Calu3 (cell line): ENCODE measurements around the gene ANKRD37. TPM values are rescaled to one million over a fixed set of nuclear protein-coding genes. Genes with fewer than 3 reads are reported as not detected.
A peak's percentile ranks its signal among the peaks of the same experiment; 100 is the strongest.

ENCODE experiments used
- BruUV-seq: library from RNA; stranded (reverse); fragments of 400-500 nt; replicated peaks from 2 replicates; lab custom pipeline; 2021; lab: Mats Ljungman, UMichigan
- CTCF ChIA-PET: fragments of 300-600 bp; sonication (Branson Sonifier 250); formaldehyde crosslinking; loops from one replicate; lab custom pipeline; 2022; ENCODE audit warnings: antibody characterized with exemption; lab: Charles Lee
- DNase-seq: peaks from one replicate; pipeline ENCODE4 v3.0.0; 2022
- H3K27ac Mint-ChIP-seq: one replicate; pipeline ENCODE4 v1.8.0; 2022; ENCODE audit warnings: mixed read lengths; ENCODE audit not compliant: unreplicated experiment
- H3K27me3 Mint-ChIP-seq: one replicate; pipeline ENCODE4 v1.8.0; 2022; ENCODE audit warnings: mixed read lengths; ENCODE audit not compliant: unreplicated experiment
- H3K36me3 Mint-ChIP-seq: one replicate; pipeline ENCODE4 v1.8.0; 2022; ENCODE audit warnings: mild to moderate bottlenecking, moderate library complexity, mixed read lengths; ENCODE audit not compliant: insufficient read depth, unreplicated experiment
- H3K4me1 Mint-ChIP-seq: one replicate; pipeline ENCODE4 v1.8.0; 2022; ENCODE audit warnings: mild to moderate bottlenecking, low read depth, mixed read lengths; ENCODE audit not compliant: unreplicated experiment
- H3K4me3 Mint-ChIP-seq: one replicate; pipeline ENCODE4 v1.8.0; 2022; ENCODE audit warnings: mild to moderate bottlenecking, low read depth, moderate library complexity, mixed read lengths; ENCODE audit not compliant: unreplicated experiment
- H3K9me3 Mint-ChIP-seq: one replicate; pipeline ENCODE4 v1.8.0; 2022; ENCODE audit warnings: low read depth, mixed read lengths; ENCODE audit not compliant: unreplicated experiment
- intact Hi-C: fragments of 100-400 bp; cut with micrococcal nuclease; formaldehyde crosslinking; loops from one replicate; pipeline ENCODE4 v1.10.0; 2022; ENCODE audit not compliant: unreplicated experiment
- total RNA-seq: library from RNA; stranded (reverse); gene quantifications from 2 replicates; pipeline ENCODE4 v1.2.3, GENCODE V29; 2022
- TF ChIP-seq, protein P1 (sequence below): fragments of 200-600 bp; IDR thresholded peaks from one replicate; pipeline ENCODE4 v1.8.0; 2022; ENCODE audit warnings: antibody characterized with exemption; ENCODE audit not compliant: unreplicated experiment

ANKRD37 gene
- total RNA-seq, 1 experiment from 2014 or later = 4.4 TPM

DNA sequence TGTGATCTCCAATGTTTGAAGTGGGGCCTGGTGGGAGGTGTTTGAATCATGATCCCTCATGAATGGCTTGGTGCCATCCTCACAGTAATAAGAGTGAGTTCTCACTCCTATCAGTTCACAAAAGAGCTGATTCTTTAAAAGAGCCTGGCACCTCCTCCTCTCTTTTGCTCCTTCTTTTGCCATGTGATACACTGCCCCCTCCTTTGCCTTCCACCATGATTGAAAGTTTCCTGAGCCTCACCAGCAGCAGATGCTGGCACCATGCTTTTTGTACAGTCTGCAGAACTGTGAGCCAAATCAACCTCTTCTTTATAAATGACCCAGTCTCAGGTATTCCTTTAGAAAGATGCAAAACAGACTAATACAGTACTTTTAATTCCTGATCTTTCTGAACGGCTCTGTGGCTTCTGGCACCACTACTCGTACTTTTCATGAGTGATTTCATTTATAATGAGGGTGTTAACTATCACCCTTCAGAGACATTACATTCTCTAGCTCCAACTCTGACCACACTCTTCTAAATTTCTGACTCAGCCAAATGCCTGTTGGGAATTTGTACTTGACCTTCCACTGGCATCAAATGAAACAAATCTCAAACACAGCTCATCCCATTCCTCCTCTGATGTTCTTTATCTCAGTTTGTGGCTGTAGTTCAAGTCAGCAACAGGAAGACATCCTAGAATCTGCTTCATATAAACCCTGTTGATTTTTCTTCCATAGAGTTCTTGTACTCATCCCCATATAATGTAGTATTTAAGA lies 24.9 kb downstream of the ANKRD37 start:
- H3K4me1 Mint-ChIP-seq = peaks cover 8% of the 10 kb centered on the region
- TF ChIP-seq, protein P1, sequence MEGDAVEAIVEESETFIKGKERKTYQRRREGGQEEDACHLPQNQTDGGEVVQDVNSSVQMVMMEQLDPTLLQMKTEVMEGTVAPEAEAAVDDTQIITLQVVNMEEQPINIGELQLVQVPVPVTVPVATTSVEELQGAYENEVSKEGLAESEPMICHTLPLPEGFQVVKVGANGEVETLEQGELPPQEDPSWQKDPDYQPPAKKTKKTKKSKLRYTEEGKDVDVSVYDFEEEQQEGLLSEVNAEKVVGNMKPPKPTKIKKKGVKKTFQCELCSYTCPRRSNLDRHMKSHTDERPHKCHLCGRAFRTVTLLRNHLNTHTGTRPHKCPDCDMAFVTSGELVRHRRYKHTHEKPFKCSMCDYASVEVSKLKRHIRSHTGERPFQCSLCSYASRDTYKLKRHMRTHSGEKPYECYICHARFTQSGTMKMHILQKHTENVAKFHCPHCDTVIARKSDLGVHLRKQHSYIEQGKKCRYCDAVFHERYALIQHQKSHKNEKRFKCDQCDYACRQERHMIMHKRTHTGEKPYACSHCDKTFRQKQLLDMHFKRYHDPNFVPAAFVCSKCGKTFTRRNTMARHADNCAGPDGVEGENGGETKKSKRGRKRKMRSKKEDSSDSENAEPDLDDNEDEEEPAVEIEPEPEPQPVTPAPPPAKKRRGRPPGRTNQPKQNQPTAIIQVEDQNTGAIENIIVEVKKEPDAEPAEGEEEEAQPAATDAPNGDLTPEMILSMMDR = no peak
- intact Hi-C loops = no loop called here
- CTCF ChIA-PET = no interaction called here
- H3K36me3 Mint-ChIP-seq = peaks cover 24% of the 10 kb centered on the region
- BruUV-seq = no TSS peak
- H3K4me3 Mint-ChIP-seq = no peak overlapping the region
- DNase-seq = no peak
- H3K27me3 Mint-ChIP-seq = no peaks in the 10 kb centered on the region
- no peak overlapping the region for H3K27ac Mint-ChIP-seq
- no peaks in the 10 kb centered on the region for H3K9me3 Mint-ChIP-seq

- intact Hi-C loops = loop anchor here (5.0 kb wide), 1 partner anchor 172 kb away; no protein-coding TSS in a partner anchor
- no peaks in the 10 kb centered on the region for H3K27me3 Mint-ChIP-seq
- H3K27ac Mint-ChIP-seq = peak overlapping the region; percentile 75
- no peak for DNase-seq
- CTCF ChIA-PET = interaction anchor here (1.9 kb wide), 1 partner anchor 173 kb away, joined by 4 read pairs; no protein-coding TSS in a partner anchor
- H3K36me3 Mint-ChIP-seq = peaks cover 20% of the 10 kb centered on the region
- no peaks in the 10 kb centered on the region for H3K9me3 Mint-ChIP-seq
- TF ChIP-seq, protein P1 = no peak
- H3K4me1 Mint-ChIP-seq = peaks cover 8% of the 10 kb centered on the region
- peak overlapping the region; percentile 79 for H3K4me3 Mint-ChIP-seq
- BruUV-seq = TSS peak; percentile 57
Measured at GRCh38 chr4:185424905-185425646, 28.4 kb downstream of the ANKRD37 start.

- Mint-ChIP-seq H3K4me1 (peaks cover 8% of the 10 kb centered on the region), H3K9me3 (no peaks in the 10 kb centered on the region), H3K4me3 (peak within 1 kb of the TSS; percentile 79), H3K36me3 (peaks cover 20% of the 10 kb centered on the region), H3K27me3 (no peaks in the 10 kb centered on the region), H3K27ac (peak within 1 kb of the TSS; percentile 75)
- BruUV-seq = no TSS peak
- TF ChIP-seq, protein P1 = no peak
- intact Hi-C loops = loop anchor here (5.0 kb wide), 1 partner anchor 172 kb away; no protein-coding TSS in a partner anchor
- CTCF ChIA-PET = interaction anchor here (0.7 to 1.9 kb wide), 3 partner anchors 172 to 302 kb away, joined by 3 to 8 read pairs (median 4); no protein-coding TSS in a partner anchor
- DNase-seq = peak; percentile 79
Measured at GRCh38 chr4:185425647-185426352, 29.2 kb downstream of the ANKRD37 start, which contains the start of gene UFSP2. TSS of gene UFSP2 (minus strand) at chr4:185425964. CDS start at chr4:185425868, 96 bp downstream.
